ENCODE measurements around the gene GLB1L2.

GLB1L2 gene

GRCh38 chr11:134390706-134391569 is 59.1 kb downstream of the GLB1L2 start:
- H3K4me1 ChIP-seq (ENCODE audit: control insufficient read depth, insufficient read depth, low read length): no peaks in the 10 kb centered on the region
- H3K9ac ChIP-seq (ENCODE audit: low read depth, low read length): no peak overlapping the region
- H3K27ac ChIP-seq (ENCODE audit: low read depth, low read length): no peak overlapping the region
- H3K27me3 ChIP-seq (ENCODE audit: control insufficient read depth, insufficient read depth, low read length): no peaks in the 10 kb centered on the region
- H3K4me3 ChIP-seq (ENCODE audit: low read depth, low read length): no peak overlapping the region
- no peaks in the 10 kb centered on the region for H3K9me3 ChIP-seq (ENCODE audit: control insufficient read depth, insufficient read depth, low read length)
- H3K36me3 ChIP-seq (ENCODE audit: control insufficient read depth, insufficient read depth, low read length): peaks cover 14% of the 10 kb centered on the region

- Histone ChIP-seq H3K4me3 (ENCODE audit: low read depth, low read length) (no peak overlapping the region), H3K36me3 (ENCODE audit: control insufficient read depth, insufficient read depth, low read length) (peaks cover 14% of the 10 kb centered on the region), H3K27me3 (ENCODE audit: control insufficient read depth, insufficient read depth, low read length) (no peaks in the 10 kb centered on the region), H3K27ac (ENCODE audit: low read depth, low read length) (no peak overlapping the region), H3K9me3 (ENCODE audit: control insufficient read depth, insufficient read depth, low read length) (no peaks in the 10 kb centered on the region), H3K4me1 (ENCODE audit: control insufficient read depth, insufficient read depth, low read length) (no peaks in the 10 kb centered on the region), H3K9ac (ENCODE audit: low read depth, low read length) (no peak overlapping the region)
Measured at GRCh38 chr11:134391656-134392055, 59.9 kb downstream of the GLB1L2 start.

- Histone ChIP-seq H3K27ac (ENCODE audit: low read depth, low read length) (no peak overlapping the region), H3K4me3 (ENCODE audit: low read depth, low read length) (no peak overlapping the region), H3K4me1 (ENCODE audit: control insufficient read depth, insufficient read depth, low read length) (no peaks in the 10 kb centered on the region), H3K27me3 (ENCODE audit: control insufficient read depth, insufficient read depth, low read length) (no peaks in the 10 kb centered on the region), H3K9ac (ENCODE audit: low read depth, low read length) (no peak overlapping the region), H3K36me3 (ENCODE audit: control insufficient read depth, insufficient read depth, low read length) (peaks cover 9% of the 10 kb centered on the region), H3K9me3 (ENCODE audit: control insufficient read depth, insufficient read depth, low read length) (no peaks in the 10 kb centered on the region)
Measured at GRCh38 chr11:134392953-134393615, 61.3 kb downstream of the GLB1L2 start.

- H3K4me3 ChIP-seq (ENCODE audit: low read depth, low read length): no peak overlapping the region
- no peak overlapping the region for H3K27ac ChIP-seq (ENCODE audit: low read depth, low read length)
- no peaks in the 10 kb centered on the region for H3K9me3 ChIP-seq (ENCODE audit: control insufficient read depth, insufficient read depth, low read length)
- peaks cover 9% of the 10 kb centered on the region for H3K36me3 ChIP-seq (ENCODE audit: control insufficient read depth, insufficient read depth, low read length)
- H3K27me3 ChIP-seq (ENCODE audit: control insufficient read depth, insufficient read depth, low read length): no peaks in the 10 kb centered on the region
- no peak overlapping the region for H3K9ac ChIP-seq (ENCODE audit: low read depth, low read length)
- no peaks in the 10 kb centered on the region for H3K4me1 ChIP-seq (ENCODE audit: control insufficient read depth, insufficient read depth, low read length)
Measured at GRCh38 chr11:134393638-134394037, 61.9 kb downstream of the GLB1L2 start.

GRCh38 chr11:134394311-134394710 is 62.5 kb downstream of the GLB1L2 start:
- Histone ChIP-seq H3K27me3 (ENCODE audit: control insufficient read depth, insufficient read depth, low read length) (no peaks in the 10 kb centered on the region), H3K27ac (ENCODE audit: low read depth, low read length) (no peak overlapping the region), H3K4me1 (ENCODE audit: control insufficient read depth, insufficient read depth, low read length) (no peaks in the 10 kb centered on the region), H3K9ac (ENCODE audit: low read depth, low read length) (no peak overlapping the region), H3K4me3 (ENCODE audit: low read depth, low read length) (no peak overlapping the region), H3K9me3 (ENCODE audit: control insufficient read depth, insufficient read depth, low read length) (no peaks in the 10 kb centered on the region), H3K36me3 (ENCODE audit: control insufficient read depth, insufficient read depth, low read length) (peaks cover 9% of the 10 kb centered on the region)

GRCh38 chr11:134395002-134395401 is 63.2 kb downstream of the GLB1L2 start:
- peaks cover 9% of the 10 kb centered on the region for H3K36me3 ChIP-seq (ENCODE audit: control insufficient read depth, insufficient read depth, low read length)
- H3K9ac ChIP-seq (ENCODE audit: low read depth, low read length): no peak overlapping the region
- no peak overlapping the region for H3K27ac ChIP-seq (ENCODE audit: low read depth, low read length)
- no peaks in the 10 kb centered on the region for H3K9me3 ChIP-seq (ENCODE audit: control insufficient read depth, insufficient read depth, low read length)
- H3K4me1 ChIP-seq (ENCODE audit: control insufficient read depth, insufficient read depth, low read length): no peaks in the 10 kb centered on the region
- no peak overlapping the region for H3K4me3 ChIP-seq (ENCODE audit: low read depth, low read length)
- H3K27me3 ChIP-seq (ENCODE audit: control insufficient read depth, insufficient read depth, low read length): no peaks in the 10 kb centered on the region

GRCh38 chr11:134397304-134398078 is 65.7 kb downstream of the GLB1L2 start:
- no peak overlapping the region for H3K9ac ChIP-seq (ENCODE audit: low read depth, low read length)
- no peak overlapping the region for H3K4me3 ChIP-seq (ENCODE audit: low read depth, low read length)
- peaks cover 9% of the 10 kb centered on the region for H3K36me3 ChIP-seq (ENCODE audit: control insufficient read depth, insufficient read depth, low read length)
- no peaks in the 10 kb centered on the region for H3K27me3 ChIP-seq (ENCODE audit: control insufficient read depth, insufficient read depth, low read length)
- H3K27ac ChIP-seq (ENCODE audit: low read depth, low read length): no peak overlapping the region
- H3K9me3 ChIP-seq (ENCODE audit: control insufficient read depth, insufficient read depth, low read length): no peaks in the 10 kb centered on the region
- 0 out of 2 replicates have a peak, but pooled peaks cover 4% of the 10 kb centered on the region for H3K4me1 ChIP-seq (ENCODE audit: control insufficient read depth, insufficient read depth, low read length)

GRCh38 chr11:134398079-134398444 is 66.3 kb downstream of the GLB1L2 start:
- Histone ChIP-seq H3K4me1 (ENCODE audit: control insufficient read depth, insufficient read depth, low read length) (0 out of 2 replicates have a peak, but pooled peaks cover 4% of the 10 kb centered on the region), H3K36me3 (ENCODE audit: control insufficient read depth, insufficient read depth, low read length) (peaks cover 5% of the 10 kb centered on the region), H3K9ac (ENCODE audit: low read depth, low read length) (no peak overlapping the region), H3K27me3 (ENCODE audit: control insufficient read depth, insufficient read depth, low read length) (no peaks in the 10 kb centered on the region), H3K27ac (ENCODE audit: low read depth, low read length) (no peak overlapping the region), H3K9me3 (ENCODE audit: control insufficient read depth, insufficient read depth, low read length) (no peaks in the 10 kb centered on the region), H3K4me3 (ENCODE audit: low read depth, low read length) (no peak overlapping the region)

- Histone ChIP-seq H3K27ac (ENCODE audit: low read depth, low read length) (no peak overlapping the region), H3K4me1 (ENCODE audit: control insufficient read depth, insufficient read depth, low read length) (0 out of 2 replicates have a peak, but pooled peaks cover 4% of the 10 kb centered on the region), H3K27me3 (ENCODE audit: control insufficient read depth, insufficient read depth, low read length) (no peaks in the 10 kb centered on the region), H3K36me3 (ENCODE audit: control insufficient read depth, insufficient read depth, low read length) (no peaks in the 10 kb centered on the region; the same call in 1 of the 2 replicates), H3K9me3 (ENCODE audit: control insufficient read depth, insufficient read depth, low read length) (no peaks in the 10 kb centered on the region), H3K9ac (ENCODE audit: low read depth, low read length) (no peak overlapping the region), H3K4me3 (ENCODE audit: low read depth, low read length) (no peak overlapping the region)
Measured at GRCh38 chr11:134398644-134399292, 67.0 kb downstream of the GLB1L2 start.

GRCh38 chr11:134399293-134399654 is 67.5 kb downstream of the GLB1L2 start:
- Histone ChIP-seq H3K36me3 (ENCODE audit: control insufficient read depth, insufficient read depth, low read length) (no peaks in the 10 kb centered on the region; the same call in 1 of the 2 replicates), H3K9ac (ENCODE audit: low read depth, low read length) (no peak overlapping the region), H3K27ac (ENCODE audit: low read depth, low read length) (no peak overlapping the region), H3K27me3 (ENCODE audit: control insufficient read depth, insufficient read depth, low read length) (no peaks in the 10 kb centered on the region), H3K9me3 (ENCODE audit: control insufficient read depth, insufficient read depth, low read length) (no peaks in the 10 kb centered on the region), H3K4me1 (ENCODE audit: control insufficient read depth, insufficient read depth, low read length) (0 out of 2 replicates have a peak, but pooled peaks cover 4% of the 10 kb centered on the region), H3K4me3 (ENCODE audit: low read depth, low read length) (no peak overlapping the region)

Data from HUES48 (cell line).